Activated CD4-positive, alpha-beta T cell treated with anti-CD3 and anti-CD28 coated beads, Interleukin-2, amount 10 ng/mL, durations not matched to agents 7 days and 5 days (primary cell): ENCODE data around the gene CFAP251. TPM values are rescaled to one million over a fixed set of nuclear protein-coding genes. Genes with fewer than 3 reads are reported as not detected.
"Not testable (repeated sequence)": the region's sequence is repeated elsewhere in the genome, so short reads cannot be mapped to it uniquely, and the experiment has no call there.

Experiments used
- CTCF ChIA-PET: fragments of 350-600 bp; sonication (Branson Sonifier 250); formaldehyde crosslinking; loops from one replicate; lab custom pipeline; 2021; ENCODE audit warnings: antibody characterized with exemption; lab: Charles Lee
- POLR2A ChIA-PET: fragments of 350-600 bp; sonication (Branson Sonifier 250); formaldehyde crosslinking; loops from one replicate; lab custom pipeline; 2021; ENCODE audit warnings: antibody characterized with exemption; lab: Charles Lee
- DNase-seq: peaks from one replicate; pipeline ENCODE4 v3.0.0-alpha.2; 2020
- H3K27ac Mint-ChIP-seq: one replicate; pipeline ENCODE4 v1.8.0; 2021; ENCODE audit warnings: mild to moderate bottlenecking, moderate library complexity, mixed read lengths
- H3K27me3 Mint-ChIP-seq: one replicate; pipeline ENCODE4 v1.8.0; 2021; ENCODE audit warnings: mixed read lengths
- H3K36me3 Mint-ChIP-seq: one replicate; pipeline ENCODE4 v1.8.0; 2021; ENCODE audit warnings: low read depth, mixed read lengths
- H3K4me1 Mint-ChIP-seq: one replicate; pipeline ENCODE4 v1.8.0; 2021; ENCODE audit warnings: mixed read lengths
- H3K4me3 Mint-ChIP-seq: one replicate; pipeline ENCODE4 v1.8.0; 2021; ENCODE audit warnings: mild to moderate bottlenecking, moderate library complexity, mixed read lengths
- H3K9me3 Mint-ChIP-seq: one replicate; pipeline ENCODE4 v1.8.0; 2021; ENCODE audit warnings: mixed read lengths
- total RNA-seq, 2 experiments: library from RNA; stranded (reverse); gene quantifications; one replicate each; pipeline ENCODE4 v1.2.3, GENCODE V29; 2021

CFAP251 gene, protein sequence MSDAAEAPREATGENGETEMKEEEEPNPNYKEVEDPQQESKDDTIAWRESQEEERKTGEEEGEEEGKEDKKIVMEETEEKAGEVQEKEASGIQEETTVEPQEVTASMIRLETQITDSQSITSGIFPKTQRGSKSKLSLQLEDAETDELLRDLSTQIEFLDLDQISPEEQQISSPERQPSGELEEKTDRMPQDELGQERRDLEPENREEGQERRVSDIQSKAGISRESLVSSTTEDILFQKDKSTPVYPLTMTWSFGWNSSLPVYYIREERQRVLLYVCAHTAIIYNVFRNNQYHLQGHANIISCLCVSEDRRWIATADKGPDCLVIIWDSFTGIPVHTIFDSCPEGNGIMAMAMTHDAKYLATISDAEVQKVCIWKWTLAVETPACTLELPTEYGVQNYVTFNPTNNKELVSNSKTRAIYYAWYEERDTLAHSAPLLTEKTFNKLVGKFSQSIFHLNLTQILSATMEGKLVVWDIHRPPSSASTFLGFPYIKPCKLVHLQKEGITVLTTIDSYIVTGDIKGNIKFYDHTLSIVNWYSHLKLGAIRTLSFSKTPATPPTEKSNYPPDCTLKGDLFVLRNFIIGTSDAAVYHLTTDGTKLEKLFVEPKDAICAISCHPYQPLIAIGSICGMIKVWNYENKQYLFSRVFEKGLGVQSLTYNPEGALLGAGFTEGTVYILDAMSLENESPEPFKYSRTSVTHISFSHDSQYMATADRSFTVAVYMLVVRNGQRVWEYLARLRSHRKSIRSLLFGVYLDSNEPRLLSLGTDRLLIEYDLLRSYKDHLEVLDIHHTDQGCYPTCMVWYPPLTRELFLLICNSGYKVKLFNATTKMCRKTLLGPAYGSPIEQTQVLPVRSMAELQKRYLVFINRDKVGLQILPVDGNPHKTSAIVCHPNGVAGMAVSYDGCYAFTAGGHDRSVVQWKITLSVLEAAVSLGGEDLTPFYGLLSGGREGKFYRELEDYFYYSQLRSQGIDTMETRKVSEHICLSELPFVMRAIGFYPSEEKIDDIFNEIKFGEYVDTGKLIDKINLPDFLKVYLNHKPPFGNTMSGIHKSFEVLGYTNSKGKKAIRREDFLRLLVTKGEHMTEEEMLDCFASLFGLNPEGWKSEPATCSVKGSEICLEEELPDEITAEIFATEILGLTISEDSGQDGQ
- total RNA-seq, result under 1 TPM; 0.30 to 0.52 TPM

DNA sequence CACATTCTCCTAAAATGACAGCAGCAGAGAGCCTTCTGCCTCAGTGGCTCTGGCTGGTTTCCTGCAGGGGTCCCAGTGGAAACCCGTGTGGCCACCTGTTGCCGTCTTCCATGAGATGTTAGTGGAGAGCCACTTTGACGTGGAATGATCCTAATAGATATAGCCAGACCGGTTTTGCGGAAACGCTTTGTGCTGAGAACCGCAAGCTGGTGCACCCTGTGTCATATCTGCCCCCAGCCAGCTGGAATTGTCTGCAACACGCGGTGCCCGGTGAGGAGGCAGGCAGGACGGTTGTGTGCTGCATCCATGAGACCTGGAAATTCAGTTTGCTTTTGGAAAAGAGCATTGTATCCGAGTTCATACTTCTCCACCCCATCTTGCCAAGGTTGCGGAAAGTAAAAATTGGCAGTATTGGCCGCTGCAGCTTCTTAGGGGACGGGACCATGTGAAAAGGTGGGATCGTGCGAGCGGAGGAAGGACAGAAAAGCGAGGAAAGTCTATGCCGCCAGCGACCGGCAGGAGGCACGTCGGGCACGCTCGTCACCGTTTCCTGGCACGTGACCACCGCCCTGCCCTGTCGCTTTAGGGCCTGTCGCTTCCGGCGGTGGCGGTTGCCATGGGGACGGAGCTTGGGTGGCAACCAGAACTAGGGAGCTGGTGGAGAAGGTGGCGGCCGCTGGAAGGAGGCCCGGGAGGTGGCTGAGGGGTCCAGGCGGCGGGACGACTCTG is at the start of gene CFAP251:
Gene CFAP251 (plus strand): TSS at position 643 of the 729 bp plus-strand sequence. CDS start 2,714 bp downstream, outside the sequence.
- H3K27me3 Mint-ChIP-seq, result no peaks in the 10 kb centered on the region
- peak within 1 kb of the TSS; percentile 87 for H3K27ac Mint-ChIP-seq
- H3K9me3 Mint-ChIP-seq, result no peaks in the 10 kb centered on the region
- peaks cover 25% of the 10 kb centered on the region for H3K36me3 Mint-ChIP-seq
- peak; percentile 99 for DNase-seq
- ChIA-PET CTCF (interaction anchor here (0.5 to 3.3 kb wide), 22 partner anchors 9 to 971 kb away, joined by 3 to 12 read pairs (median 4); partner anchors contain the start of genes RHOF and SETD1B), POLR2A (no interaction called here)
- H3K4me3 Mint-ChIP-seq, result peak within 1 kb of the TSS; percentile 66
- H3K4me1 Mint-ChIP-seq, result peaks cover 18% of the 10 kb centered on the region

DNA sequence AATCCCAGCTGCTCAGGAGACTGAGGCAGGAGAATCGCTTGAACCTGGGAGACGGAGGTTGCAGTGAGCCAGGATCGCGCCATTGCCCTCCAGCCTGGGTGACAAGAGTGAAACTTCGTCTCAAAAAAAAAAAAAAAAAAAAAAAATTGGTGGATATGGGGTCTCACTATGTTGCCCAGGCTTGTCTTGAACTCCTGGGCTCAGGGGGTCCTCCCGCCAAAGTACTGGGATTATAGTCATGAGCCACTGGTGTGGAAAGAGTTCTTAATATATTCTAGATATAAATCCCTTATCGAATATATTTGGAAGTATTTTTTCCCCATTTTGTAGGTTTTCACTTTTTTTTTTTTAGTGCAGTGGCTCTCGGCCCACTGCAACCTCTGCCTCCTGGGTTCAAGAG is 49.2 kb upstream of the CFAP251 start:
- DNase-seq, H3K27ac Mint-ChIP-seq, H3K36me3 Mint-ChIP-seq, H3K4me3 Mint-ChIP-seq, H3K9me3 Mint-ChIP-seq, H3K4me1 Mint-ChIP-seq, H3K27me3 Mint-ChIP-seq, POLR2A ChIA-PET: not testable (repeated sequence)
- CTCF ChIA-PET, result interaction anchor here (0.6 to 1.2 kb wide), 3 partner anchors 19 to 629 kb away, joined by 3 to 4 read pairs (median 3); partner anchors contain the start of gene PSMD9

- H3K27ac Mint-ChIP-seq, result no peak overlapping the region
- DNase-seq, result no peak
- ChIA-PET POLR2A (no interaction called here), CTCF (interaction anchor here (0.6 to 1.6 kb wide), 6 partner anchors 10 to 1249 kb away, joined by 3 to 5 read pairs (median 5); no protein-coding TSS in a partner anchor)
- no peak overlapping the region for H3K4me3 Mint-ChIP-seq
- no peaks in the 10 kb centered on the region for H3K36me3 Mint-ChIP-seq
- no peaks in the 10 kb centered on the region for H3K4me1 Mint-ChIP-seq
- no peaks in the 10 kb centered on the region for H3K27me3 Mint-ChIP-seq
- no peaks in the 10 kb centered on the region for H3K9me3 Mint-ChIP-seq
Measured at GRCh38 chr12:121871467-121871866, 46.9 kb upstream of the CFAP251 start.

DNA sequence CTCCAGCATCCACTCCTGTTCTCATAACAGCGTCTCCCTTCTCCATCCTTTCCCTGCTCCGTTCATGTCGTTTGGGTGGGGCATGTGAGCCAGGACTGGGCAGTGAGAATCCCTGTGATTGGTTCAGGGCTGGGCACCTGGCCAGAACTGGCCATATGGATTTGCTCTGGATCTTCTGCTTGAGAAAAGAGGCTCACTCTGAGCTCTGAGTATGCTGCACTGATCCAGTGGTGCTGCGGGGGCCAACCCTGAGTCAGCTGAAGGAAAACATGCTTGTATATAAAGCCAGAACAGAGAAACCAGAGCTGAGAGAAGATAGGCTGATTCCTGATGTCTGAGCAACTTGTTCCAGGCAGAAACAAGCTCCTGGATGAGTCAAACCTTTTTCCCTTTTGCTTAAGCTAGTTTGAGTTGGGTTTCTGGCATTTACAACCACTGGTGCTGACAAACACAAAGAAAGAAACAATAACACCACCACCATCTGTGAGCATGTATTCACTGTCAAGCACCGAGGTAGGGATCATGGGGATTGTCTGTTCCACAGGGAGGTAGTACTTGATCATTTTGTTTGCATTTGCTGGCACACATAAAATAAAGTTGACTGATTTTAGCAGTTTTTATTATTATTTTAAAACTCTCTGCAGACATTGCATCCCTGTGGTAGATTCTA is 45.7 kb upstream of the CFAP251 start:
- no peak for DNase-seq
- Mint-ChIP-seq H3K27ac (no peak overlapping the region), H3K36me3 (no peaks in the 10 kb centered on the region), H3K27me3 (no peaks in the 10 kb centered on the region), H3K4me1 (no peaks in the 10 kb centered on the region), H3K9me3 (no peaks in the 10 kb centered on the region), H3K4me3 (no peak overlapping the region)
- ChIA-PET CTCF (interaction anchor here (1.3 to 1.6 kb wide), 4 partner anchors 14 to 79 kb away, joined by 3 to 5 read pairs (median 4); partner anchors contain the start of gene RHOF), POLR2A (interaction anchor here (0.6 kb wide), 1 partner anchor 887 kb away, joined by 7 read pairs; no protein-coding TSS in a partner anchor)

- DNase-seq, result no peak
- Mint-ChIP-seq H3K4me3 (no peak overlapping the region), H3K27ac (no peak overlapping the region), H3K4me1 (no peaks in the 10 kb centered on the region), H3K36me3 (no peaks in the 10 kb centered on the region), H3K27me3 (no peaks in the 10 kb centered on the region), H3K9me3 (no peaks in the 10 kb centered on the region)
- POLR2A ChIA-PET, result interaction anchor here (0.6 kb wide), 1 partner anchor 886 kb away, joined by 7 read pairs; no protein-coding TSS in a partner anchor
- CTCF ChIA-PET, result interaction anchor here (1.3 to 1.6 kb wide), 3 partner anchors 13 to 79 kb away, joined by 3 to 5 read pairs (median 4); partner anchors contain the start of gene RHOF
Measured at GRCh38 chr12:121873216-121873569, 45.2 kb upstream of the CFAP251 start.

GRCh38 chr12:121874071-121874470 is 44.3 kb upstream of the CFAP251 start:
- DNase-seq, result no peak
- H3K36me3 Mint-ChIP-seq, result no peaks in the 10 kb centered on the region
- H3K9me3 Mint-ChIP-seq, result no peaks in the 10 kb centered on the region
- no peak overlapping the region for H3K4me3 Mint-ChIP-seq
- H3K27ac Mint-ChIP-seq, result peak overlapping the region; percentile 2
- no peaks in the 10 kb centered on the region for H3K27me3 Mint-ChIP-seq
- ChIA-PET CTCF (interaction anchor here (0.6 to 1.6 kb wide), 4 partner anchors 10 to 80 kb away, joined by 3 to 4 read pairs (median 4); partner anchors contain the start of gene RHOF), POLR2A (interaction anchor here (0.8 kb wide), 1 partner anchor 180 kb away, joined by 10 read pairs; no protein-coding TSS in a partner anchor)
- no peaks in the 10 kb centered on the region for H3K4me1 Mint-ChIP-seq

DNA sequence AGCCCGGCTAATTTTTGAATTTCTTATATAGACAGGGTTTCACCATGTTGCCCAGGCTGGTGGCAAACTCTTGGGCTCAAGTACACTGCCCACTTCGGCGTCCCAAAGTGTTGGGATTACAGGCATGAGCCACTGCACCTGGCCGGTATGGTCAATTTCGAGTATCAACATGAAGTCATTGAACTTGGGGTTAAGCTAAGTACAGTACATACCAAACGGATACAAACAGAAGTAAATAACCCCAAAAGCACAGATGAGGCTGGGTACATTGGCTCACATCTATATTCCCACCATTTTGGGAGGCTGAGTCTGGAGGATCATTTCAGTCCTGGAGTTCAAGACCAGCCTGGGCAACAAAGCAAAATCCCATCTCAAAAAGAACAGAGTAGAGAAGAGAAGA is 42.8 kb upstream of the CFAP251 start:
- DNase-seq, result no peak
- no peaks in the 10 kb centered on the region for H3K27me3 Mint-ChIP-seq
- no peaks in the 10 kb centered on the region for H3K4me1 Mint-ChIP-seq
- H3K36me3 Mint-ChIP-seq, result no peaks in the 10 kb centered on the region
- no peaks in the 10 kb centered on the region for H3K9me3 Mint-ChIP-seq
- no peak overlapping the region for H3K27ac Mint-ChIP-seq
- ChIA-PET POLR2A (no interaction called here), CTCF (interaction anchor here (1.5 to 2.3 kb wide), 3 partner anchors 13 to 108 kb away, joined by 3 to 11 read pairs (median 9); partner anchors contain the start of gene PSMD9)
- H3K4me3 Mint-ChIP-seq, result no peak overlapping the region

- H3K4me3 Mint-ChIP-seq, H3K36me3 Mint-ChIP-seq, H3K9me3 Mint-ChIP-seq, POLR2A ChIA-PET, DNase-seq, H3K27ac Mint-ChIP-seq, H3K27me3 Mint-ChIP-seq, H3K4me1 Mint-ChIP-seq: not testable (repeated sequence)
- CTCF ChIA-PET, result interaction anchor here (1.5 to 2.3 kb wide), 3 partner anchors 12 to 107 kb away, joined by 3 to 11 read pairs (median 9); partner anchors contain the start of gene PSMD9
Measured at GRCh38 chr12:121876080-121876447, 42.3 kb upstream of the CFAP251 start.

DNA sequence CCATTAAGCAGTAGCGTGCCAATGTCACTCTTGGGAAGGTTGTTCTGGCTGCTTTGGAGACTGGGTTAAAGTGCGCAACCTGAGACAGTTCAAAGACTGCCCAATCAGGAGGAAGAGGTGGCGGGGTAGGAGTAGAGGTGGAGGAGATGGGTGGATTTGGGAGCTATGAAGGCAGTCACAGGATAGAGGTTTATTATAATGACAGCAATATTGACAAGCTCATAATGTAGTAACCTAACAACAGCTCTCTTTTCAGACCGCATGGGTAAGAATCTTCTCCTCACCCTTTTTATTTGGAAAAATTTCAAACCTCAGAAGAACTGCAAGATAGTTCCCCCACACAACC is 35.1 kb upstream of the CFAP251 start:
- Mint-ChIP-seq H3K27me3 (peaks cover 6% of the 10 kb centered on the region), H3K27ac (no peak overlapping the region), H3K36me3 (no peaks in the 10 kb centered on the region), H3K4me1 (peaks cover 9% of the 10 kb centered on the region), H3K9me3 (no peaks in the 10 kb centered on the region), H3K4me3 (no peak overlapping the region)
- CTCF ChIA-PET, result interaction anchor here (0.6 to 1.9 kb wide), 8 partner anchors 8 to 911 kb away, joined by 3 to 15 read pairs (median 4); partner anchors contain the start of gene RHOF
- DNase-seq, result no peak
- POLR2A ChIA-PET, result no interaction called here

- POLR2A ChIA-PET, result not testable (repeated sequence)
Measured at GRCh38 chr12:121885129-121885528, 33.3 kb upstream of the CFAP251 start.

GRCh38 chr12:121888083-121888477 is 30.3 kb upstream of the CFAP251 start:
- Mint-ChIP-seq H3K36me3 (peaks cover 10% of the 10 kb centered on the region), H3K27me3 (peaks cover 2% of the 10 kb centered on the region), H3K27ac (peak overlapping the region; percentile 98), H3K4me1 (peaks cover 33% of the 10 kb centered on the region), H3K9me3 (no peaks in the 10 kb centered on the region), H3K4me3 (peak overlapping the region; percentile 94)
- no peak for DNase-seq
- POLR2A ChIA-PET, result interaction anchor here (0.9 kb wide), 2 partner anchors 86 to 93 kb away, joined by 3 to 6 read pairs; no protein-coding TSS in a partner anchor
- CTCF ChIA-PET, result interaction anchor here (0.5 to 3.5 kb wide), 22 partner anchors 9 to 448 kb away, joined by 3 to 32 read pairs (median 4); partner anchors contain the start of genes MORN3, RHOF and TMEM120B

More at GRCh38 chr12:121885129-121885528, 33.3 kb upstream of the CFAP251 start:
- not testable (repeated sequence) for H3K36me3 Mint-ChIP-seq, DNase-seq, H3K27me3 Mint-ChIP-seq, H3K4me3 Mint-ChIP-seq, H3K27ac Mint-ChIP-seq, H3K9me3 Mint-ChIP-seq
- H3K4me1 Mint-ChIP-seq, result peaks cover 19% of the 10 kb centered on the region
- CTCF ChIA-PET, result interaction anchor here (0.8 to 2.2 kb wide), 2 partner anchors 91 to 162 kb away, joined by 3 to 12 read pairs; no protein-coding TSS in a partner anchor
